Central memory CD8-positive, alpha-beta T cell (primary cell): ENCODE measurements around the gene PAX5.

Source experiments
- ATAC-seq: fragments of 150-1000 bp; cut with Tn5 transposase; replicated peaks from 2 replicates; pipeline ENCODE4 v1.10.0; 2022; ENCODE audit warnings: mild to moderate bottlenecking, moderate FRiP score, moderate number of reproducible peaks; ENCODE audit not compliant: poor library complexity, severe bottlenecking; ENCODE audit errors: extremely low read depth
- DNase-seq, 2 donors: peaks; one replicate each; pipeline ENCODE4 v3.0.0; 2021; ENCODE audit warnings: low spot score in 2 of 2
- H3K27ac Mint-ChIP-seq: one replicate; pipeline ENCODE4 v1.8.0; 2022; ENCODE audit warnings: low read depth, mild to moderate bottlenecking, moderate library complexity, mixed read lengths
- H3K27me3 Mint-ChIP-seq: one replicate; pipeline ENCODE4 v1.8.0; 2022; ENCODE audit warnings: mixed read lengths
- H3K36me3 Mint-ChIP-seq: one replicate; pipeline ENCODE4 v1.8.0; 2022; ENCODE audit warnings: mild to moderate bottlenecking, moderate library complexity, mixed read lengths; ENCODE audit not compliant: insufficient read depth
- H3K4me1 Mint-ChIP-seq: one replicate; pipeline ENCODE4 v1.8.0; 2022; ENCODE audit warnings: mixed read lengths
- H3K4me3 Mint-ChIP-seq: one replicate; pipeline ENCODE4 v1.8.0; 2022; ENCODE audit warnings: mild to moderate bottlenecking, moderate library complexity, mixed read lengths
- H3K9me3 Mint-ChIP-seq: one replicate; pipeline ENCODE4 v1.8.0; 2022; ENCODE audit warnings: mixed read lengths

Gene PAX5

GRCh38 chr9:36802201-36802920, 231.7 kb downstream of the PAX5 start:
- Mint-ChIP-seq H3K27me3 (peaks cover 49% of the 10 kb centered on the region), H3K27ac (no peak overlapping the region), H3K9me3 (no peaks in the 10 kb centered on the region), H3K4me1 (no peaks in the 10 kb centered on the region), H3K4me3 (no peak overlapping the region), H3K36me3 (no peaks in the 10 kb centered on the region)
- DNase-seq (no peak), ATAC-seq (no peak)

DNA sequence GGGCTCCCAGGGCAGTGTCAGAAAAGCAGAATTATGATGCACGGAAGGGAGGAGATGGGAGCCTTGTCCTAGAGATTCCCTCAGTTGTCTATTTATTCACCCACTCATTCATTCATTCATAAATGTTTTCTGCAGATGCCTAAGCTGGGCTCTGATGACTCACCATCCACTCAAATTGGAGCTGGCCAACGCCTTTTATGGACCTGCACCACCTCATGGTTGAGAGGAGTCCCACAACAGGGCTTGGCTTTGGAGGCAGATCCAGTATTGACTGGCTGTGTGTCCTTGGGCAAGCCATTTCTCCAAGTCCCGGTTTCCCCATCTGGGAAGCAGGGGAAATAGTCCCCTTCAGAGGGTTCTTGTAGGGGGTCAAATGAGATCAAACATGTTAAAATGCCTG, 233.6 kb downstream of the PAX5 start:
- DNase-seq (no peak), ATAC-seq (no peak)
- Mint-ChIP-seq H3K36me3 (no peaks in the 10 kb centered on the region), H3K9me3 (no peaks in the 10 kb centered on the region), H3K27ac (no peak overlapping the region), H3K27me3 (peaks cover 41% of the 10 kb centered on the region), H3K4me1 (no peaks in the 10 kb centered on the region), H3K4me3 (no peak overlapping the region)

DNA sequence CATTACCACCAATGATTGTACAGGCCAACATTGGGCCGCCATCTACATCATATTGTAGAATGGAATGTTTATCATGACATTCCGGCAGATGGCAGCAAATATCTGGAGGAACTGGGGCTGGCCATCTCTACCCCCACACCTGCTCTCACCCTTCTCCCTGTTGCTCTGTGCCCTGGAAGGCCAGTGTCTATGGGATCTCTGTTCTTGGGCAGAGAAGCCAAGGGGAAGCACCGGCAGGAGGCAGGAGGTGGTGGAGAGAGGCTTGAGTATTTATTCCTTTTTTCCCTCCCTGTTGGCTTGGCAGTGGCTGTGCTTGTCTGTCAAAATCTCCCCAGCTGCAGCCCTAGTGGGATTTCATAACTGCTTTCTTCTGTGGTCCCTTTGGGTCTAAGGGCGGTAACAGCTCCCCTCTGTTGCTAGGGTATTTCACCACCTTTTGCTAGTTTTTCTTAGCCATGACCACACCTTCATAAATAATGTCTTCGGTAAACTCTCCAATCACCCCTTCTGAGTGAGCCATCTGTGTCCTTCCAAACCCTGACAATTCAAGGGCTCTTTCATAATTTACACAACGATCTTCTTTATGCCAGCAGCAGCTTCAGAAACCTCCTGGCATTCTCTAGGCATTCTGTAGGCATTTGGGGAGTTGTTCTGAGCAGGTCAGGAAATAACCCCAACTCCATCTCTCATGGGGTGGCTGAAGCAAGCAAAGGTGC, 235.6 kb downstream of the PAX5 start:
- no peak overlapping the region for H3K27ac Mint-ChIP-seq
- H3K4me1 Mint-ChIP-seq: no peaks in the 10 kb centered on the region
- peaks cover 36% of the 10 kb centered on the region for H3K27me3 Mint-ChIP-seq
- H3K36me3 Mint-ChIP-seq: no peaks in the 10 kb centered on the region
- DNase-seq (no peak), ATAC-seq (no peak)
- H3K9me3 Mint-ChIP-seq: no peaks in the 10 kb centered on the region
- no peak overlapping the region for H3K4me3 Mint-ChIP-seq

- ATAC-seq (no peak), DNase-seq (no peak)
- no peak overlapping the region for H3K4me3 Mint-ChIP-seq
- peaks cover 29% of the 10 kb centered on the region for H3K27me3 Mint-ChIP-seq
- H3K27ac Mint-ChIP-seq: no peak overlapping the region
- H3K9me3 Mint-ChIP-seq: peaks cover 6% of the 10 kb centered on the region
- no peaks in the 10 kb centered on the region for H3K4me1 Mint-ChIP-seq
- H3K36me3 Mint-ChIP-seq: no peaks in the 10 kb centered on the region
Measured at GRCh38 chr9:36797471-36798220, 236.4 kb downstream of the PAX5 start.

DNA sequence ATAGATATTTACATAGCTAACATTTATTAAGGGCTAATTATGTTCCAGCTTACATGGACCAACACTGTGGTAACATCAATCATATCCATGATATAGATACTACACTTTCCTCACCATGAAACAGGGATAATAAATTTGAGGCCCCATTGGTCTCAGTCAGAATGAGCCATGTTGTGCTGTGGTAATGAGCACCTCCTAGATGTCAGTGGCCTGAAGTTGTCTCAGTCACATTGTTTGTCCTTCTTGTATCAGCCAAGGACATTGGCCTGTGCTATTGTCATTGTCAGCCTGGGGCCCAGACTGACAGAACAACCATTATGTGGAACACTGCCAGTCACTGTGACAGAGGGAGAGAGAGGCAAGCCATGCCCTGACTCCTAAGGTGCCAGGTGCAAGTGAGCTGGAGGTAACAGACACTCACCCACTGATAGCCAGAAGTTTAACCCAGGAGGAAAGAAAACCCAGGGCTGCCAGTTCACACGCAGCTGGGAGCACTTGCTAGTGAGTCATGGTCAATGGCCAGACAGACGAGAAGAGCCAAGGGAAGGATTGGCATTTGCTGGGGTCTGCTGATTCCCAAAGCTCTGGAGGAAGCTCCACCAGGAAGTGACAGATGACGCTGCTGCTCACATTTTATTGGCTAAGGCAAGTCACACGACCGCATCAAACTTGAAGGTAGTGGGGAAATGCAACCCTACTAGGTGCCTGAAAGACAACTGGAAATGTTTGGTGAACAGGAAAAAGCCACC, 237.2 kb downstream of the PAX5 start:
- Mint-ChIP-seq H3K36me3 (no peaks in the 10 kb centered on the region), H3K4me1 (no peaks in the 10 kb centered on the region), H3K27ac (no peak overlapping the region), H3K9me3 (peaks cover 6% of the 10 kb centered on the region), H3K4me3 (no peak overlapping the region), H3K27me3 (peaks cover 21% of the 10 kb centered on the region)
- DNase-seq (no peak), ATAC-seq (no peak)

GRCh38 chr9:36794461-36794860, 239.6 kb downstream of the PAX5 start:
- Mint-ChIP-seq H3K36me3 (no peaks in the 10 kb centered on the region), H3K9me3 (peaks cover 6% of the 10 kb centered on the region), H3K4me3 (no peak overlapping the region), H3K27ac (no peak overlapping the region), H3K27me3 (no peaks in the 10 kb centered on the region), H3K4me1 (no peaks in the 10 kb centered on the region)
- ATAC-seq (no peak), DNase-seq (no peak)

DNA sequence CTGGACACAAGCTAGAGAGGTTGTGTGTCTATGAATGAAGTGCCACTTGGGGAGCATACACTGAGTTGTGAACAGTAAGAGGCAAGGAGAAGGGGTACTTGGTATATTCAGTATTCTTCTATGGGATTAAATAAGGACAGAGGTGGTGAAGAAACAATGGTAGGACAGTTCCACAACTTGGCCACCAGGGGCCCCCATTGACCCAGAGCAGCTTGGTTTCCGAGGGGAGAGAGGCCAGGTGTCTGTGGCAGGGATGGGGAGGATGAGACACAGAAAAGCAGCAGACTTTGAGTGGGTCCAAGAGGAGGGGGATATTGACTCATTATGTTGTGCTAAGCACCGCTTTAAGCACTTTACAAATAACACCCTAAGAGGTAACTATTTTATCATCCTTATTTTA, 240.8 kb downstream of the PAX5 start:
- no peak for DNase-seq
- H3K27me3 Mint-ChIP-seq: no peaks in the 10 kb centered on the region
- no peaks in the 10 kb centered on the region for H3K4me1 Mint-ChIP-seq
- H3K4me3 Mint-ChIP-seq: no peak overlapping the region
- H3K27ac Mint-ChIP-seq: no peak overlapping the region
- no peak for ATAC-seq
- peaks cover 6% of the 10 kb centered on the region for H3K9me3 Mint-ChIP-seq
- H3K36me3 Mint-ChIP-seq: no peaks in the 10 kb centered on the region

DNA sequence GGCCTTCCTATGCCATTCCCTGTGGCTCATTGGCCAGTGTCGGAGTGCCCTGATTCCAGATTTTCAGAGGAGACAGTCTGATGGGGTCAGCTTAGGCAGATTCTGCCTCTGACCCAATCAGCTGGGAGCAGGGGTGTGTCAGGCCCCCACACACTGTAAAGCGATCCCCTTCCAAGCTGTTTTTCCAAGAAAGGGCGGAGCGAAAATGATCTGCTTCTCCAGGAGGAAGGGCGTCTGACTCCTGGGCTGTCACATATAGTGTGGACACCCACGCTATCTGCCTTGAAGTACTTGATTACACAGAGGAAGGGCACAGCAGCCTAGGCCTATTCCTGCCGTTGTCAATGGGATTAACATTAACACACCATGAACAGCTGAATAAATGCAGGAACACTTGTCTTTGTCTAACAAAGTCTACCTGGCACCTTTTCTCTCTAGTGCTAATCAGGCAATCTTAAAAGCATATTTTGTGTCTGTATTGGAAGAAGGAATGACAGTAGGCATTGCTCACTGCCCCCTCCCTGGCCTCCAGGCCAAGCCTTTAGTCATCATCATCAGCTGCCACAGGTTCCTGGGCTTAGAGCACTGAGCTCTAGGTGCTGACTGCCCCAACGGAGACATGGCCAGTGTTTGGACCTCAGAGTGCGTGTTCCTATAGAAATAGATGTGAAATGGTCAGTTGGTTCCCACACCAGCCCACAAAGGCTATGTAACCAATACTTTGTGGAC, 242.7 kb downstream of the PAX5 start:
- H3K36me3 Mint-ChIP-seq: no peaks in the 10 kb centered on the region

DNA sequence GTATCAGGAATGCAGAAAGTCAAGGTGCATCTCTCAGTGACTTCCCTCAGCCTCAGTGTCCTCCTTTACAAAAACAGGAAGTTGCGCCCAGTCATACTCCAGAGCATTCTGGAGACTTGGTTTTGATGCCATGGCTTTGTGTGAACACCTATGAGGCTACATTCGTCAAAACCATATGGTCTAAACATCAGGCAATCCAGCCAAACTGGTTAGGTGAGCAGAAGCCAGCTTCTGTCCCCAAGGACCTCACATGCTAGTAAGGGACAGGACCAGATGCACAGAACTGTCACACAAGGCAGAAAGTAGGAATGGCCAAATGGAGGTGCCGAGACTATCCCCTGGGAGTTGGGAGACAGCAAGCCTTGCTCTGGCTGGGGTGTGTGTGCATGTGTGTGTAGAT, 244.2 kb downstream of the PAX5 start:
- no peak for ATAC-seq
- H3K36me3 Mint-ChIP-seq: peaks cover 2% of the 10 kb centered on the region

More for the DNA sequence above, 242.7 kb downstream of the PAX5 start:
- H3K4me1 Mint-ChIP-seq: no peaks in the 10 kb centered on the region
- H3K4me3 Mint-ChIP-seq: no peak overlapping the region
- no peak overlapping the region for H3K27ac Mint-ChIP-seq
- ATAC-seq: no peak
- DNase-seq: no peak
- H3K9me3 Mint-ChIP-seq: peaks cover 6% of the 10 kb centered on the region
- H3K27me3 Mint-ChIP-seq: peaks cover 13% of the 10 kb centered on the region

GRCh38 chr9:36788534-36788933, 245.5 kb downstream of the PAX5 start:
- Mint-ChIP-seq H3K9me3 (peaks cover 6% of the 10 kb centered on the region), H3K36me3 (peaks cover 2% of the 10 kb centered on the region), H3K27me3 (peaks cover 40% of the 10 kb centered on the region), H3K4me3 (no peak overlapping the region), H3K27ac (no peak overlapping the region), H3K4me1 (no peaks in the 10 kb centered on the region)
- ATAC-seq (no peak), DNase-seq (no peak)

More for the DNA sequence above, 244.2 kb downstream of the PAX5 start:
- H3K27ac Mint-ChIP-seq: no peak overlapping the region
- H3K9me3 Mint-ChIP-seq: peaks cover 6% of the 10 kb centered on the region
- DNase-seq: no peak
- H3K4me1 Mint-ChIP-seq: no peaks in the 10 kb centered on the region
- peaks cover 28% of the 10 kb centered on the region for H3K27me3 Mint-ChIP-seq
- no peak overlapping the region for H3K4me3 Mint-ChIP-seq

GRCh38 chr9:36787709-36788108, 246.4 kb downstream of the PAX5 start:
- Mint-ChIP-seq H3K9me3 (no peaks in the 10 kb centered on the region), H3K27me3 (peaks cover 47% of the 10 kb centered on the region), H3K4me3 (no peak overlapping the region), H3K36me3 (peaks cover 2% of the 10 kb centered on the region), H3K27ac (no peak overlapping the region), H3K4me1 (no peaks in the 10 kb centered on the region)
- DNase-seq (no peak), ATAC-seq (no peak)
